Uterus (tissue), 2 donors: ENCODE data around the gene GAL3ST1.

Experiments used
- CTCF ChIP-seq, 4 experiments: fragments of 200-600 bp in 2 of 4; fragments of 450-650 bp in 2 of 4; sonication (generic) in 2 of 4; IDR thresholded peaks; one replicate each; pipeline ENCODE4 v1.5.1; 2016 to 2019; ENCODE audit warnings: antibody characterized with exemption in 4 of 4, mild to moderate bottlenecking in 2 of 4, moderate library complexity in 1 of 4
- POLR2A ChIP-seq, 2 donors: fragments of 450-650 bp; IDR thresholded peaks; one replicate each; pipeline ENCODE4 v1.6.1; 2016; ENCODE audit warnings: antibody characterized with exemption in 2 of 2, mild to moderate bottlenecking in 1 of 2, moderate library complexity in 1 of 2

- TF ChIP-seq CTCF (IDR thresholded peaks at IDR 0.05) (no peak), POLR2A (IDR thresholded peaks at IDR 0.05) (no peak)
Observed at GRCh38 chr22:30600921-30601320, 26.5 kb upstream of the GAL3ST1 start.
